Liver (tissue), 3 donors: ENCODE measurements around the gene ATE1.

Source experiments
- ATF3 ChIP-seq: IDR thresholded peaks from 2 replicates; pipeline ENCODE4 v1.6.1; 2016; ENCODE audit warnings: antibody characterized with exemption
- CTCF ChIP-seq: fragments of 150-350 bp; IDR thresholded peaks from 2 replicates; pipeline ENCODE4 v1.5.1; 2017; ENCODE audit warnings: improper control_type of control experiment, low read depth, low read length; ENCODE audit not compliant: missing input control
- EGR1 ChIP-seq, 2 donors: IDR thresholded peaks; 2 replicates each; pipeline ENCODE4 v1.6.1; 2016 to 2018; ENCODE audit warnings: antibody characterized with exemption in 2 of 2, low read depth in 2 of 2
- FOXA1 ChIP-seq: IDR thresholded peaks from 2 replicates; pipeline ENCODE4 v1.6.1; 2016; ENCODE audit warnings: antibody characterized with exemption
- GABPA ChIP-seq, 2 donors: IDR thresholded peaks in 1 of 2; conservative IDR thresholded peaks in 1 of 2; 2 replicates each; pipeline ENCODE4 v1.6.1; 2016; ENCODE audit warnings: antibody characterized with exemption in 2 of 2, mild to moderate bottlenecking in 1 of 2, moderate library complexity in 1 of 2
- HNF4A ChIP-seq, 2 donors: conservative IDR thresholded peaks; 2 replicates each; pipeline ENCODE4 v1.6.1; 2016; ENCODE audit warnings: antibody characterized with exemption in 2 of 2, mild to moderate bottlenecking in 2 of 2
- JUND ChIP-seq, 2 donors: IDR thresholded peaks; 2 replicates each; pipeline ENCODE4 v1.6.1; 2016; ENCODE audit warnings: antibody characterized with exemption in 2 of 2
- MAX ChIP-seq: IDR thresholded peaks from 2 replicates; pipeline ENCODE4 v1.6.1; 2016; ENCODE audit warnings: antibody characterized with exemption
- RAD21 ChIP-seq, 2 donors: IDR thresholded peaks; 2 replicates each; pipeline ENCODE4 v1.6.1; 2016; ENCODE audit warnings: antibody characterized with exemption in 2 of 2, mild to moderate bottlenecking in 2 of 2
- REST ChIP-seq: IDR thresholded peaks from 2 replicates; pipeline ENCODE4 v1.6.1; 2016; ENCODE audit warnings: antibody characterized with exemption, mild to moderate bottlenecking
- SP1 ChIP-seq: IDR thresholded peaks from 2 replicates; pipeline ENCODE4 v1.6.1; 2018; ENCODE audit warnings: antibody characterized with exemption, mild to moderate bottlenecking
- TAF1 ChIP-seq: conservative IDR thresholded peaks from 2 replicates; pipeline ENCODE4 v1.6.1; 2016; ENCODE audit warnings: antibody characterized with exemption, mild to moderate bottlenecking
- YY1 ChIP-seq: IDR thresholded peaks from 2 replicates; pipeline ENCODE4 v1.6.1; 2016; ENCODE audit warnings: antibody characterized with exemption, mild to moderate bottlenecking
- ZBTB33 ChIP-seq: IDR thresholded peaks from 2 replicates; pipeline ENCODE4 v1.6.1; 2016; ENCODE audit warnings: antibody characterized with exemption
- donor health status: healthy.
- donor health status: healthy.

- TF ChIP-seq EGR1 (IDR thresholded peaks at IDR 0.05; ENCODE audit: low read depth in 2 of 2), result no peak
- no peak for TF ChIP-seq CTCF
- TF ChIP-seq TAF1, result no peak
- no peak for TF ChIP-seq MAX
- no peak for TF ChIP-seq REST
- no peak for TF ChIP-seq SP1
- TF ChIP-seq ZBTB33, result no peak
- no peak for TF ChIP-seq FOXA1
- no peak for TF ChIP-seq HNF4A (conservative IDR thresholded peaks at IDR 0.05)
- no peak for TF ChIP-seq RAD21 (IDR thresholded peaks at IDR 0.05)
- no peak for TF ChIP-seq ATF3
- TF ChIP-seq YY1, result no peak
- TF ChIP-seq GABPA (IDR thresholded peaks at IDR 0.05 in 1 of 2, conservative IDR thresholded peaks at IDR 0.05 in 1 of 2), result no peak
- no peak for TF ChIP-seq JUND (IDR thresholded peaks at IDR 0.05)
Observed at GRCh38 chr10:121803611-121804010, 124.2 kb downstream of the ATE1 start.
